HG02852 (cell line): ENCODE data around the gene ATP6V0A1.
"Not testable (repeated sequence)": the region's sequence is repeated elsewhere in the genome, so short reads cannot be mapped to it uniquely, and the experiment has no call there.

Experiments
- ATAC-seq: cut with Tn5 transposase; IDR thresholded peaks from one replicate; pipeline ENCODE4 v1.9.1; 2021; ENCODE audit warnings: mild to moderate bottlenecking, moderate library complexity; ENCODE audit not compliant: unreplicated experiment

ATP6V0A1 gene

DNA sequence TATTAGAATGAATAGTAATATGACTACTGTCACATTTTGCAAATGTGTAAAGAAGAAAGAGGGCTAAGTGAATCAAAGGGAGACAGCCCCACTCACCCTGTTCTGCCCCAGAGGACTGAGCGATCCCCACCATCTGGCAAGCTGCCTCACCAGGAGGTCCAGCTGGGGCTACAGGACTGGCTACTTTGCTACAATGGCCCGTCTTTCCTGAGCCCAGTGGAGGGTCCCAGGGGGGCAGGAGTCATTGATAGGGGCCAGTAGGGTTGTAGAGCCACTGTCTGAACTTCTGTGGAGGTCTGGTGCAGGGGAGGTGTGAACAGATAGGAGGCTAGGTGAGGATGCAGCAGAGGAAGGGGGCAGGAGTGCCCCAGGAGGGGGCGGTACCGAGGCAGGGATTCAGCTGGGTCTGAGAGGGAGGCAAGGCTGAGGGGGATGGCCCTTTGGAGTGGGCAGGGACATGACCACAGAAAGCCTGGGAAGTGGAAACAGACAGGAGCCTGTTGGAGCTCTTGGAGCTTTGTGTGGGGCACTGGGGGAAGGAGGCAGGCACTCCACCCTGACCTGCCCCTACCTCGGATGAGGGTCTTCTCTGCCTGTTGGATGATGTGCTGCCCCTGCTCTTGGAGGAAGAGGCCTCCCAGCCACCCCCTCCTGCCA lies 97.4 kb downstream of the ATP6V0A1 start:
- ATAC-seq, result not testable (repeated sequence)

DNA sequence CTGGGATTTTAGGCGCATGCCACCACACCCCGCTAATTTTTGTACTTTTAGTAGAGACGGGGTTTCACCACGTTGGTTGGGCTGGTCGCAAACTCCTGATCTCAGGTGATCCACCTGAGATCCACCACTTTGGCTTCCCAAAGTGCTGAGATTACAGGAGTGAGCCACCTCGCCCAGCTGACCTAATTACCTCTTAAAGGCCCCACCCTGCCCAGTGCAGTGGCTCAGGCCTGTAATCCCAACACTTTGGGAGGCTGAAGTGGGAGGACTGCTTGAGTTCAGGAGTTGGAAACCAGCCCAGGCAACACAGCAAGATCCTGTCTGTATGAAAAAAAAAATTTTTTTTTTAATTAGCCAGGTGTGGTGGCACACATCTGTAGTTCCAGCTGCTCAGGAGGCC lies 100.4 kb downstream of the ATP6V0A1 start:
- ATAC-seq, result no peak

DNA sequence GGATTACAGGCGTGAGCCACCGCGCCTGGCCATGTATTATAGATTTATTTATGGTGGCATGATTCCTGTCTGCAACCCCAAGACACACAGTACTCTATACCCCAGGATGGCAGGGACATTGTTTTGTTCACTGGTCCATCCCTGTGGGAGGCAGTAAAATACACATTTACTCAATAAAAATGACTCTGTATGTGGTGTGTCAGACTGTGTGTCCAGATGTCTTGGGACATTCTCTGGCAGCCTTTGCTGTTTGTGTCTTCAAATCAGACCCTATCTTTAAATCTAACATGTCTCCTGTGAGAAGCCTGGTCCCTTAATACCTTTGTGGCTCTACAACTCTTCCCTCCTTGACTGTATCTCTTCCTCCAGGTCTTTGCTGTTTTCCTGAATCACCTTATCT lies 101.6 kb downstream of the ATP6V0A1 start:
- ATAC-seq, result no peak

DNA sequence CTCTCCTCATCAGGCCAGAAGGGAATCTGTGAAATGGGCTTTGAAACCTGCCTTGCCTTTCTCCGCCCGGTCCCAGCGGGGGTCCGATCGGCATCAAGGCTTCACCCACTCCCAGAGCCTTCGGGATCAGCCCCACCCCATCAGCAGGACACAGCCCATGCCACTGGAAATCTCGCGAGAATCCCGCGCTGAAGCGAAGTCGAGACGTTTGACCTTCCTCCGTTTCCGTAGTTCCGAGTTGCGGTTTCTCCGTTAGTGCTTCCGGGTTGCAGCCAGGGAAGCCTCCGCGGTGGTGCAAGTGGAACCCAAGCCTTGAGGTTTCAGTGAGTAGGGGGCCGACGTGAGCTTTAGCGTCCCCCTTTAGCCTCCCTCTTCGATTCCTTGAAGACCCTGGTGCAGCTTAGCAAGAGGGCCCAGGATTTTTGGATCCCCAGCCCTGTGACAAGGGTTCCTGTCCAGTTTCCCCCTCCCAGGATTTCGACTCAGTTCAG lies 103.3 kb downstream of the ATP6V0A1 start, which contains the start of gene COASY:
TSS of gene COASY (plus strand) at position 252 of the 491 bp plus-strand sequence. CDS start 475 bp downstream, outside the sequence.
- peak; percentile 51 for ATAC-seq

DNA sequence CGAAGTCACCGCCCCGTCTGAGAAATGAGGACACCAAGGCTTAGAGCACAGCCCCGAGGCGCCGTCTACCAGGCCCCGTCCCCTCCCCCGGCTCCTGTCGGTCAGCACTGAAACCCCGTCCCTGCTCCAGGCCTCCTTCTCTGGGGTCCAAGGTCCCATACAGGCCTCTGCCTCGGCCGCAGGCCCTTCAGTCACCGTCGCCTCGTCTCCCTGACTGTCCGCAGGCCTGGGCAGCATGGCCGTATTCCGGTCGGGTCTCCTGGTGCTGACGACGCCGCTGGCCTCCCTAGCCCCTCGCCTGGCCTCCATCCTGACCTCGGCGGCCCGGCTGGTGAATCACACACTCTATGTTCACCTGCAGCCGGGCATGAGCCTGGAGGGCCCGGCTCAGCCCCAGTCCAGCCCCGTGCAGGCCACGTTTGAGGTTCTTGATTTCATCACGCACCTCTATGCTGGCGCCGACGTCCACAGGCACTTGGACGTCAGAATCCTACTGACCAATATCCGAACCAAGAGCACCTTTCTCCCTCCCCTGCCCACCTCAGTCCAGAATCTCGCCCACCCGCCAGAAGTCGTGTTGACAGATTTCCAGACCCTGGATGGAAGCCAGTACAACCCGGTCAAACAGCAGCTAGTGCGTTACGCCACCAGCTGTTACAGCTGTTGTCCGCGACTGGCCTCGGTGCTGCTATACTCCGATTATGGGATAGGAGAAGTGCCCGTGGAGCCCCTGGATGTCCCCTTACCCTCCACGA lies 103.9 kb downstream of the ATP6V0A1 start:
- ATAC-seq, result no peak

DNA sequence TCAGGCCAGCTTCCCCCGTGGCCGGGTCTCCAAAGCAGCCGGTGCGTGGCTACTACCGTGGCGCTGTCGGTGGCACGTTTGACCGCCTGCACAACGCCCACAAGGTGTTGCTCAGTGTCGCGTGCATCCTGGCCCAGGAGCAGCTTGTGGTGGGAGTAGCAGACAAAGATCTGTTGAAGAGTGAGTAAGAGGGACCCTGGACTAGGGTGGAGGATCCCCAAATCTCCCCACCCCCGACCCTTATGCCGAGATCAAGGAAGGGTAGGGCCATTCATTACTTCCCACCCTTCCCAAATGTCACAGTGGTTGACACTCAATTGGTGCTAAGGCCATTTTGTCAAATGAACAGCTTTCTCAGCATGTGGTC lies 104.4 kb downstream of the ATP6V0A1 start:
- no peak for ATAC-seq

DNA sequence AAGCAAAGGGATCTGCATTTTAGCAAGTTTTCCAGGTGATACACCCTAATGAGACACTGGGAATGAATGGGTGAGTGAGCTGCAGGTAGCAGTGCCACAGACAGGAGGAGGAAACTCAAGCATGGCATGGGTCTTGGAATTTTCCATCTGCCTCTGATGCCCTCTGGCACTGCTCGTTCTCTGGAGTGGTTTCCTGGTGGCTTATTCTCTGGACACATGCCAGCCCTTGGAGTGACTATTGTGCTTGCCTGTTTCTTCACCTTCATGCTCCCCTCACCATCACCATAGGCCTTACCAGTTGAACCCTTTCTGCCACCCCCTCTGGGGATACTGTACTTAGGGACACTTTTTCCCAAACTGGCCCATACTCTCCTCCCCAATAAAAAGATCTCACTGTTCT lies 104.9 kb downstream of the ATP6V0A1 start:
- ATAC-seq, result no peak

DNA sequence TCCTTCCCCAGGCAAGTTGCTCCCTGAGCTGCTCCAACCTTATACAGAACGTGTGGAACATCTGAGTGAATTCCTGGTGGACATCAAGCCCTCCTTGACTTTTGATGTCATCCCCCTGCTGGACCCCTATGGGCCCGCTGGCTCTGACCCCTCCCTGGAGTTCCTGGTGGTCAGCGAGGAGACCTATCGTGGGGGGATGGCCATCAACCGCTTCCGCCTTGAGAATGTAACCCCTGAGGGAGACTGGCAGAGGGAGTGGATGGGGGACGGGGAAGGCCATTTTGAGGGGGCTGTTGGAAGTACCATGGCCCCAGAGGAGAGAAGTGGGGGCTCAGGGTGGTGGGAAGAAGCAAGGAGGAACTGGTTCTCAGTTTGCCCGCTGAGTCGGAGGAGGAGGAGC lies 105.3 kb downstream of the ATP6V0A1 start:
- ATAC-seq, result no peak

DNA sequence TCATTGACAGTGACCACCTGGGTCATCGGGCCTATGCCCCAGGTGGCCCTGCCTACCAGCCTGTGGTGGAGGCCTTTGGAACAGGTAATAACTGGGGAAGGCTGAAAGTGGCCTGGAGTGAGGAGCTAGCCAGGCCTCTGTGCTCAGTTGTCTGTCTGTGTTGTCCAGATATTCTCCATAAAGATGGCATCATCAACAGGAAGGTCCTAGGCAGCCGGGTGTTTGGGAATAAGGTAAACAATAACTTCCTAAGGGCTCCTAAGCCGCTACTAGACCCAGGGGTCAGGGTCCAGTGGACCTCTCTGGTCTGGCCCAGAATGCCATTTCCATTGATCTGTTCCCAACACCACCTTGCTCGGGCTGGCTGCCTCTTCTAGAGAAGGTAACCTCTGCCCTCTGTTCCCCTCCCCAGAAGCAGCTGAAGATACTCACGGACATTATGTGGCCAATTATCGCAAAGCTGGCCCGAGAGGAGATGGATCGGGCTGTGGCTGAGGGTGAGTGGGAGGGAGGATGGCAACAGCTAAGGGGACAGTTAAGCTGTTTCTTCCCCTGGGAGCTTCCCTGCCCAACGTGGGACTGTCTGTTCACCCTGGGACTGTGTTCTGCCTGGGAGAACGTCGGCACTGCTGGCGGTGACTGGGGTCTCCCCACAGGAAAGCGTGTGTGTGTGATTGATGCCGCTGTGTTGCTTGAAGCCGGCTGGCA lies 106.3 kb downstream of the ATP6V0A1 start:
- ATAC-seq, result no peak

DNA sequence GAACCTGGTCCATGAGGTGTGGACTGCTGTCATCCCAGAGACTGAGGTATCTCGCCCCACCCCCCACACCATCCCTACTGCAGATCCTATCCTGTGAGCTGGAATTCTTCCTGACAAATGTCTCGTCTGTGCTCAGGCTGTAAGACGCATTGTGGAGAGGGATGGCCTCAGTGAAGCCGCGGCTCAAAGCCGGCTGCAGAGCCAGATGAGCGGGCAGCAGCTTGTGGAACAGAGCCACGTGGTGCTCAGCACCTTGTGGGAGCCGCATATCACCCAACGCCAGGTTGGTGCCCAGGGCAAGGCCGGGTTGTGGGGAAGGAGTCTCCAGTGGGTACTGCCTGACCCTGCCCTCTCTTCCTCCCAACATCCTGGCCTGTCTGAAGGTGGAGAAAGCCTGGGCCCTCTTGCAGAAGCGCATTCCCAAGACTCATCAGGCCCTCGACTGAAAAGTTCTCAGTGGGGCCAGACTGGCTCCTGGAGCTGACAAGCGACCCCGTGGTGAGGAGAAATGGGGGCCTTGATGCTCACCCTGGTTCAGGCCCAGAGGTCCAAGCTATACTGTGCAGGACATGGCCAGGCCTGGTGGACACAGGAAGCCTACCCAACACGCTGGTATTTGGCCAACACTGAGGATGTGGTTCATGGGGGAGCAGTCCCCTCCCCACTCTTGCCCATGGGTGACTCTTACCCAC lies 107.0 kb downstream of the ATP6V0A1 start:
- ATAC-seq, result no peak

DNA sequence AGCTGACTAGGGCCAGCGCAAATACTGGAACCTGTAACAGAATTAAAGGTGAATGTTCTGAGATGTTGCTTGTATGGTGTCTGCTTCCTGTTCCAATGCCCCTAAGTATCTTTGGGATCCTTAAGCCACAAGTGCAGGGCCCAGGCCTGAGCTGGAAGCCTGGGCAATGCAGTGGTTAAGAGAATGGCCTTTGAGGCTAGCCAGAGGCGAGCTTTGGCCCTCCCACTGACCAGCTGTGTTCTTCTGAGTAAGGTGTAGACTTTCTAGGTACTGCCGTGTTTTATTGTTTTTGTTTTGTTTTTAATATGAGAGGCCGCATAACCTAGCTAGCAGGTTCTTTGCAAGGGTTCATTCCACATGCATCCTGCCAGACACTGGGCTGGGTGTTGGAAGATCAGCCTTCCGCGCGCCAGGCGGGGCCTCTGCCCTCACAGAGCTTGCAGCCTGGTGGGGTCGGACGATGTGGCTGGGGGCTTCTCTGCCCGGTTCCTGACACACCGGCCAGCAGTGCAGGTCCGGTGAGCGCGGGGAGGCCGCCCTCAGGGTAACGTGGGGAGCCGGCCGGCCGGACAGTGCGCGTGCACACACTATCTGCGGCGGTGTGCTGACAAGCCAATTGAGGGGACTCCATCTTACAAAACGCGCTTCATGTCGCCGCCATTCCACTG lies 107.7 kb downstream of the ATP6V0A1 start:
- no peak for ATAC-seq

DNA sequence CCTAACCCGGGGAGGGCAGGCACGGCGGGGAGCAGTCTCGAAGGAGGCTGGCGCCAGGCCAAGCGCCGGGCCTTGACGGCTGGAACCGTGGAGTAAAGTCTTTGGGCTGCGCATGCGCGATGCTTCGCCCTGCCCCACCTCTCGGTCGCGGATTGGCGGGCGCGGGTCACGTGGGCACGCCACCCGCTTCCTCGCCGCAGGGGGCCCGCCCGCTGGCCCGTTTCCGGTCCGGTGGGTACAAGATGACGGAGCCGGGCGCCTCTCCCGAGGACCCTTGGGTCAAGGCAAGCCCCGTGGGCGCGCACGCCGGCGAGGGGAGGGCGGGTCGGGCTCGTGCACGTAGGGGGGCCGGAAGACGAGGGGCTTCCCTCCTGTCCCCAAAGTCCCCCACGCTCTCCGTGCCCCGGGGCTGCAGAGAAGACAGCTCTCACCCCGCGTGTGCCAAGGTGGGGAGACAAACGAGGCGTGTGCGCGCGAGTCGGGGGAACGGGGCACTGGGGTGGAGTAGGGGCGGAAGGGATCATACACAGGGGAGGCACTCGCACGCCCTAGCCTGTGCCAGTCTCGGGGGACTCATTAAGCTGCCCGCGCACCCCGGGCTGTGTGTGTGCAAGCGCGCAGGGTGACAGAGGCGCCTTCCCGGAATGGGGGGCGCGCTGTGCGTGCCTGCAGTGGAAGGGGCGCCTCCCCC lies 108.3 kb downstream of the ATP6V0A1 start, which contains the start of gene MLX:
TSS of gene MLX (plus strand) at position 218 of the 691 bp plus-strand sequence. CDS start at position 243, 25 bp downstream.
- peak; percentile 50 for ATAC-seq

DNA sequence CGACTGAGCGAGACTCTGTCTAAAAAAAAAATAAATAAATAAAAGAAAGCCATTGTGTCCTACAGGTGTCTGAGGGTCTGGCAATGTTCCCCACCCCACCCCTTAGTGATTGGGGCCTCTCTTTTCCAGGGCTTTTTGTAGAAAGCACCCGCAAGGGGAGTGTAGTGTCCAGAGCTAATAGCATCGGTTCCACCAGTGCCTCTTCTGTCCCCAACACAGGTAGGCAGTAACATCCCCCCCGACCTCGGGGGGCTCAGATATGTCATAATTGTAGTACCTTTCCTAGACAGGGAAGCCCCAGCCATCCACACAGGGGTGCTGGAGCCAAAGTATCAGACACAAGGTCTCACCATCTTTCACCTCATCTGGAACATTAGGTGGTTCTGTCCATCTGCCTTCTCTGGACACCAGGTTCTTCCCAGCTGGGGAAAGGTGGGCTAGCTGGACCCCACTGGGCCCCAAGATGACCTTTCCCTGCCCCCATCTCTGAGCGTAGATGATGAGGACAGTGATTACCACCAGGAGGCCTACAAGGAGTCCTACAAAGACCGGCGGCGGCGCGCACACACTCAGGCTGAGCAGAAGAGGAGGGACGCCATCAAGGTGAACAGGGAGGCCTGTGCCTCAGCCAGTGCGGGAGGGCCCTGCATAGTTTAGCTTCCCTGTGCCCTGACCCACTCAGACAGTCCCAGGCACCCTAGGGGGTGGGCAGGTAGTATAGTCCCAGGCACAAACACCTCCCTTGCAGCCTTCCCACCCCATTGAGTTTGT lies 109.8 kb downstream of the ATP6V0A1 start:
- ATAC-seq, result no peak

DNA sequence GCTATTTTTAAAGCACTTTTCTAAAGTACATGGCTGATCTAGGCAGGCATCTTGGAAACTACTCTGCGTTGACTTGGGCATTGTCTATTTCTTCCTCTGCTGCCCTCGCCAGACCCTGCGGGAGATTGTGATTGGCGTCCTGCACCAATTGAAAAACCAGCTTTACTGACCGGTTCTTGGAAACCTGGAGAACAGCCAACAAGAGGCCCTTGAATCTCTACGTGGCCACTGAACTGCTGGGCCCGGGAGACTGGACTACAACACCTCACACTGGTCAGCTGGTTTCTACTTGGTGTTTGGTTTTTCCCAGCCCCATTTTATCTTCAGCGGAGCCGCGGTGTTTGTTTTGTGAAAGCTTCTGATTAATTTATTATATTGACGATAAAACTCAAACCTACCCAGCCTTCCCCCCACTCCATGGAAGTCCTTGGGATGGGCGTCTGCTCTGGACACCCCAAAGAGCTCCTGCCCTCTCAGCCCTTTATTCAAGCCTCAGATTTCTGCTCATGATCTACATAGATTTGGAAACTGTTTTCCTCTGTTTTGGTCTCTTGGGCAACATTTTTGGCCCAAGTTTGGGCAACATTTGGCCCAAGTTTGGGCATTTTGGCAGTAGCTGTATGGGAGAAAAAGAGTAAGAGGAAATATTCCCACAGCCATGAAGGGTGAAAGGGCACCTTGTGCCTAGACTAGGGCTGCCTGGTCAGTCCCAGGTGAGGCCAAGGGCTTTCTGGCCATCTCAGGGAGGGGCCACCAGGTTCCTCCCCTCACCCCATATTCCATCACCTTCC lies 113.0 kb downstream of the ATP6V0A1 start:
- no peak for ATAC-seq
